HEK293 (cell line): ENCODE results near the gene ISL2.

ENCODE experiments used
- CTCF ChIA-PET: fragments of 350-600 bp; formaldehyde crosslinking; extraction: SDS; loops from one replicate; lab custom pipeline; 2021; ENCODE audit warnings: antibody characterized with exemption; lab: Yijun Ruan, JAX
- POLR2A ChIA-PET: fragments of 300-600 bp; formaldehyde crosslinking; extraction: SDS; loops from one replicate; lab custom pipeline; 2020; ENCODE audit warnings: antibody characterized with exemption, inconsistent platforms; lab: Yijun Ruan, JAX
- H3K27ac ChIP-seq: fragments of 200-500 bp; sonication (Bioruptor generic); 2 replicates; pipeline ENCODE4 v1.5.1; 2014; ENCODE audit warnings: low read depth, low read length, control low read depth, inconsistent platforms; ENCODE audit errors: extremely low read depth
- H3K36me3 ChIP-seq, 2 experiments: fragments of 200-500 bp in 1 of 2; sonication (Bioruptor generic) in 1 of 2; 1 replicate in 1 of 2; 2 replicates in 1 of 2; pipeline ENCODE4 v1.5.1; 2014 to 2017; ENCODE audit warnings: inconsistent platforms in 2 of 2, low read length in 2 of 2; ENCODE audit not compliant: control insufficient read depth in 2 of 2, insufficient read depth in 1 of 2
- H3K4me1 ChIP-seq: fragments of 200-500 bp; sonication (Bioruptor generic); 2 replicates; pipeline ENCODE4 v1.5.1; 2014; ENCODE audit warnings: mild to moderate bottlenecking, low read length, inconsistent platforms; ENCODE audit not compliant: control insufficient read depth, insufficient read depth
- H3K4me3 ChIP-seq: 2 replicates; pipeline ENCODE4 v1.5.1; 2011; ENCODE audit warnings: low read depth, mild to moderate bottlenecking, control low read depth, low read length, moderate library complexity
- H3K9me3 ChIP-seq: fragments of 200-500 bp; sonication (Bioruptor generic); 2 replicates; pipeline ENCODE4 v1.5.1; 2014; ENCODE audit warnings: low read depth, low read length, inconsistent platforms; ENCODE audit not compliant: control insufficient read depth, insufficient read depth
- HIC1 ChIP-seq: fragments of 450-650 bp; formaldehyde crosslinking; IDR thresholded peaks from 2 replicates; pipeline ENCODE4 v1.5.1; 2016; ENCODE audit warnings: missing biosample characterization, missing genetic modification characterization
- MYNN ChIP-seq: fragments of 450-650 bp; formaldehyde crosslinking; IDR thresholded peaks from 2 replicates; pipeline ENCODE4 v1.5.1; 2016; ENCODE audit warnings: missing biosample characterization, missing genetic modification characterization, borderline replicate concordance
- PRDM4 ChIP-seq: fragments of 450-650 bp; formaldehyde crosslinking; IDR thresholded peaks from 2 replicates; pipeline ENCODE4 v1.5.1; 2017; ENCODE audit warnings: missing biosample characterization, missing genetic modification characterization
- ZFP69B ChIP-seq: fragments of 450-650 bp; formaldehyde crosslinking; IDR thresholded peaks from 2 replicates; pipeline ENCODE4 v1.5.1; 2016; ENCODE audit warnings: missing biosample characterization, missing genetic modification characterization
- ZNF239 ChIP-seq: fragments of 450-650 bp; formaldehyde crosslinking; IDR thresholded peaks from 2 replicates; pipeline ENCODE4 v1.5.1; 2016; ENCODE audit warnings: missing biosample characterization, missing genetic modification characterization
- ZNF335 ChIP-seq: fragments of 450-650 bp; formaldehyde crosslinking; conservative IDR thresholded peaks from 2 replicates; pipeline ENCODE4 v1.5.1; 2016; ENCODE audit warnings: missing biosample characterization, missing genetic modification characterization
- ZNF501 ChIP-seq: fragments of 450-650 bp; formaldehyde crosslinking; IDR thresholded peaks from 2 replicates; pipeline ENCODE4 v1.5.1; 2016; ENCODE audit warnings: missing biosample characterization, missing genetic modification characterization
- ZNF555 ChIP-seq: fragments of 450-650 bp; formaldehyde crosslinking; conservative IDR thresholded peaks from 2 replicates; pipeline ENCODE4 v1.5.1; 2017; ENCODE audit warnings: missing biosample characterization, mild to moderate bottlenecking, missing genetic modification characterization, inconsistent platforms
- ZSCAN30 ChIP-seq: fragments of 450-650 bp; IDR thresholded peaks from 2 replicates; pipeline ENCODE4 v1.5.1; 2018; ENCODE audit warnings: missing biosample characterization, mild to moderate bottlenecking, missing genetic modification characterization, moderate library complexity
- TF ChIP-seq, protein P1 (sequence below): fragments of 450-650 bp; formaldehyde crosslinking; IDR thresholded peaks from 2 replicates; pipeline ENCODE4 v1.5.1; 2016; ENCODE audit warnings: missing biosample characterization, missing genetic modification characterization
- TF ChIP-seq, protein P2 (sequence below): fragments of 450-650 bp; formaldehyde crosslinking; IDR thresholded peaks from 2 replicates; pipeline ENCODE4 v1.5.1; 2016; ENCODE audit warnings: missing biosample characterization, missing genetic modification characterization

ISL2 gene

GRCh38 chr15:76376029-76376428 is 39.5 kb downstream of the ISL2 start:
- CTCF ChIA-PET = interaction anchor here (0.6 to 1.1 kb wide), 3 partner anchors 136 to 186 kb away, joined by 3 to 4 read pairs (median 4); no protein-coding TSS in a partner anchor
- Histone ChIP-seq H3K9me3 (no peaks in the 10 kb centered on the region), H3K4me1 (peaks cover 4% of the 10 kb centered on the region; the same call in 1 of the 2 replicates), H3K27ac (no peak overlapping the region)
- 0 out of 2 replicates have a peak, but pooled peaks have one; percentile 23 for TF ChIP-seq HIC1 (tag by site-specific recombination)
- TF ChIP-seq, protein P1, sequence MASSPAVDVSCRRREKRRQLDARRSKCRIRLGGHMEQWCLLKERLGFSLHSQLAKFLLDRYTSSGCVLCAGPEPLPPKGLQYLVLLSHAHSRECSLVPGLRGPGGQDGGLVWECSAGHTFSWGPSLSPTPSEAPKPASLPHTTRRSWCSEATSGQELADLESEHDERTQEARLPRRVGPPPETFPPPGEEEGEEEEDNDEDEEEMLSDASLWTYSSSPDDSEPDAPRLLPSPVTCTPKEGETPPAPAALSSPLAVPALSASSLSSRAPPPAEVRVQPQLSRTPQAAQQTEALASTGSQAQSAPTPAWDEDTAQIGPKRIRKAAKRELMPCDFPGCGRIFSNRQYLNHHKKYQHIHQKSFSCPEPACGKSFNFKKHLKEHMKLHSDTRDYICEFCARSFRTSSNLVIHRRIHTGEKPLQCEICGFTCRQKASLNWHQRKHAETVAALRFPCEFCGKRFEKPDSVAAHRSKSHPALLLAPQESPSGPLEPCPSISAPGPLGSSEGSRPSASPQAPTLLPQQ (tag by site-specific recombination) = no peak
- TF ChIP-seq ZNF501 (tag by site-specific recombination) = no peak
- TF ChIP-seq, protein P2, sequence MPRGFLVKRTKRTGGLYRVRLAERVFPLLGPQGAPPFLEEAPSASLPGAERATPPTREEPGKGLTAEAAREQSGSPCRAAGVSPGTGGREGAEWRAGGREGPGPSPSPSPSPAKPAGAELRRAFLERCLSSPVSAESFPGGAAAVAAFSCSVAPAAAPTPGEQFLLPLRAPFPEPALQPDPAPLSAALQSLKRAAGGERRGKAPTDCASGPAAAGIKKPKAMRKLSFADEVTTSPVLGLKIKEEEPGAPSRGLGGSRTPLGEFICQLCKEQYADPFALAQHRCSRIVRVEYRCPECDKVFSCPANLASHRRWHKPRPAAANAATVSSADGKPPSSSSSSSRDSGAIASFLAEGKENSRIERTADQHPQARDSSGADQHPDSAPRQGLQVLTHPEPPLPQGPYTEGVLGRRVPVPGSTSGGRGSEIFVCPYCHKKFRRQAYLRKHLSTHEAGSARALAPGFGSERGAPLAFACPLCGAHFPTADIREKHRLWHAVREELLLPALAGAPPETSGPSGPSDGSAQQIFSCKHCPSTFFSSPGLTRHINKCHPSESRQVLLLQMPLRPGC = peak; percentile 16; the same call in 1 of the 2 replicates
- TF ChIP-seq, all 188 proteins: peak for 2
- Histone ChIP-seq H3K36me3 (peaks cover 0 to 4% of the 10 kb centered on the region in 2 experiments; a peak in 1 of 3 replicates), H3K4me3 (no peak overlapping the region)
- POLR2A ChIA-PET = interaction anchor here (1.1 to 3.3 kb wide), 3 partner anchors 30 to 64 kb away, joined by 3 to 13 read pairs (median 7); partner anchors contain the start of genes ETFA and ISL2

- H3K27ac ChIP-seq = peak overlapping the region; percentile 13; the same call in 1 of the 2 replicates
- no peak overlapping the region for H3K4me3 ChIP-seq
- TF ChIP-seq ZNF335 (tag by site-specific recombination) (peak; percentile 26; the same call in 1 of the 2 replicates), MYNN (tag by site-specific recombination) (no peak), ZSCAN30 (tag by site-specific recombination) (no peak)
- peaks cover 0 to 4% of the 10 kb centered on the region in 2 experiments; a peak in 1 of 3 replicates for H3K36me3 ChIP-seq
- H3K9me3 ChIP-seq = no peaks in the 10 kb centered on the region
- POLR2A ChIA-PET = interaction anchor here (1.1 to 3.3 kb wide), 3 partner anchors 30 to 65 kb away, joined by 3 to 13 read pairs (median 7); partner anchors contain the start of genes ETFA and ISL2
- CTCF ChIA-PET = interaction anchor here (0.6 to 1.1 kb wide), 2 partner anchors 141 to 187 kb away, joined by 3 to 4 read pairs; no protein-coding TSS in a partner anchor
- peaks cover 4% of the 10 kb centered on the region; the same call in 1 of the 2 replicates for H3K4me1 ChIP-seq
Measured at GRCh38 chr15:76376816-76377215, 40.2 kb downstream of the ISL2 start.

DNA sequence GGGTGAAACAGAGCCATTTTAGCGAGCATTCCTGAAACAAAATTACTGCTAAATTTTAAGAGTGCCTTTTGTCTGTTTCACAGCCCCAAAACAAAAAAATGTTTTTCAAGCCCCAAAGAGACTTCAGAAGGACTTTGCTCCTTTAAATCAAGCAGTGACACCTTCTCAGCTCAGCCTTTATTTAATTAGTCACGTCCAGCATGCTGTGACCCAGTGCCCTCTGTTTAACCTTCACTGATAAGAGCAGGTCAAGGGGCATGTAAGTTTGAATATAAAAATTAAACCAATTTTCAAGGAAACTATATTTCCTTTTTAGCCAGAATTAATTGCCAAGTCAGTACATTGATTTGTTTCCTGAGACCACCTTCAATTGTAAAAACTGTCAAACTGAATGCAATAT is 40.6 kb downstream of the ISL2 start:
- ChIA-PET POLR2A (interaction anchor here (1.7 to 3.3 kb wide), 2 partner anchors 31 to 41 kb away, joined by 7 to 13 read pairs; partner anchors contain the start of gene ISL2), CTCF (interaction anchor here (1.1 kb wide), 1 partner anchor 141 kb away, joined by 3 read pairs; no protein-coding TSS in a partner anchor)
- H3K36me3 ChIP-seq = peaks cover 0 to 2% of the 10 kb centered on the region in 2 experiments; a peak in 1 of 3 replicates
- no peak overlapping the region for H3K4me3 ChIP-seq
- no peak overlapping the region for H3K27ac ChIP-seq
- peaks cover 4% of the 10 kb centered on the region; the same call in 1 of the 2 replicates for H3K4me1 ChIP-seq
- TF ChIP-seq ZNF239 (tag by site-specific recombination) = no peak
- TF ChIP-seq ZNF555 (tag by site-specific recombination) = no peak
- TF ChIP-seq PRDM4 (tag by site-specific recombination) = peak; percentile 22; the same call in 1 of the 2 replicates
- no peak for TF ChIP-seq ZFP69B (tag by site-specific recombination)
- no peaks in the 10 kb centered on the region for H3K9me3 ChIP-seq
